Testis (tissue), 3 donors: ENCODE results near the gene CBLB. TPM values are rescaled to one million over a fixed set of nuclear protein-coding genes. Genes with fewer than 3 reads are reported as not detected.

Source experiments
- DNase-seq: peaks from one replicate; pipeline ENCODE4 v3.0.0-alpha.2; 2019
- H3K27ac ChIP-seq, 2 donors: fragments of 200-600 bp; sonication (generic); one replicate each; pipeline ENCODE4 v1.5.1; 2019
- H3K27me3 ChIP-seq: fragments of 200-600 bp; sonication (generic); one replicate; pipeline ENCODE4 v1.5.1; 2019
- H3K36me3 ChIP-seq: fragments of 200-600 bp; sonication (generic); one replicate; pipeline ENCODE4 v1.5.1; 2017; ENCODE audit warnings: low read depth; ENCODE audit errors: missing control alignments
- H3K4me1 ChIP-seq: fragments of 200-600 bp; sonication (generic); one replicate; pipeline ENCODE4 v1.5.1; 2019
- H3K4me3 ChIP-seq, 2 donors: fragments of 200-600 bp; sonication (generic); one replicate each; pipeline ENCODE4 v1.5.1; 2017 to 2019
- H3K9me3 ChIP-seq: fragments of 200-600 bp; sonication (generic); one replicate; pipeline ENCODE4 v1.5.1; 2017
- CTCF ChIP-seq, 3 experiments: fragments of 450-650 bp in 2 of 3; fragments of 200-600 bp in 1 of 3; sonication (generic) in 1 of 3; IDR thresholded peaks; one replicate each; pipeline ENCODE4 v1.5.1; 2016 to 2019; ENCODE audit warnings: antibody characterized with exemption in 3 of 3, mild to moderate bottlenecking in 2 of 3, moderate library complexity in 1 of 3
- POLR2A ChIP-seq: fragments of 450-650 bp; IDR thresholded peaks from one replicate; pipeline ENCODE4 v1.6.1; 2017; ENCODE audit warnings: antibody characterized with exemption, mild to moderate bottlenecking, moderate library complexity
- WGBS, 2 donors: methylation state at CpG; one replicate each; pipeline ENCODE4 v1.1.5; 2018; 5-methylcytosine and 5-hydroxymethylcytosine counted together
- intact Hi-C: fragments of 100-400 bp; cut with DNase I; formaldehyde crosslinking; loops from one replicate; pipeline ENCODE4 v1.15.1; 2023; ENCODE audit warnings: low total_unique reads
- polyA plus RNA-seq: library from polyadenylated mRNA; stranded (reverse); fragments of 350-450 nt; fragmentation: Illumina TruSeq; extraction: RNeasy Lipid Tissue Mini Kit (QIAGEN cat#74804); gene quantifications from one replicate; pipeline ENCODE4 v1.2.3, GENCODE V29; 2014; ENCODE audit warnings: low read depth, low replicate concordance; ENCODE audit not compliant: insufficient read depth
- total RNA-seq, 2 donors: library from RNA; depleted of rRNA; stranded (reverse); fragments of >200 nt; gene quantifications; one replicate each; pipeline ENCODE4 v1.2.3, GENCODE V29; 2016

CBLB gene
- total and polyA plus RNA-seq, 3 donors from 2014 or later: 33.0 to 73.6 (median 65.9) TPM

- no peak overlapping the region for H3K4me3 ChIP-seq
- WGBS, 2 donors: 94 to 97% methylated on average over 2 of the region's 2 CpGs
- intact Hi-C loops: no loop called here
- no peaks in the 10 kb centered on the region for H3K4me1 ChIP-seq
- TF ChIP-seq CTCF (IDR thresholded peaks at IDR 0.05): no peak
- no peak for TF ChIP-seq POLR2A
- DNase-seq: no peak
- no peaks in the 10 kb centered on the region for H3K36me3 ChIP-seq
- H3K9me3 ChIP-seq: no peaks in the 10 kb centered on the region
- H3K27ac ChIP-seq: no peak overlapping the region
- H3K27me3 ChIP-seq: no peaks in the 10 kb centered on the region
Observed at GRCh38 chr3:105620236-105620635, 248.6 kb downstream of the CBLB start.

- TF ChIP-seq POLR2A (no peak), CTCF (IDR thresholded peaks at IDR 0.05) (no peak)
- H3K4me3 ChIP-seq: no peak overlapping the region
- WGBS, 2 donors: 92 to 96% methylated on average over 2 of the region's 2 CpGs
- intact Hi-C loops: no loop called here
- no peaks in the 10 kb centered on the region for H3K27me3 ChIP-seq
- H3K36me3 ChIP-seq: no peaks in the 10 kb centered on the region
- DNase-seq: no peak
- no peaks in the 10 kb centered on the region for H3K9me3 ChIP-seq
- H3K4me1 ChIP-seq: no peaks in the 10 kb centered on the region
- no peak overlapping the region for H3K27ac ChIP-seq
Observed at GRCh38 chr3:105619651-105620050, 249.2 kb downstream of the CBLB start.

DNA sequence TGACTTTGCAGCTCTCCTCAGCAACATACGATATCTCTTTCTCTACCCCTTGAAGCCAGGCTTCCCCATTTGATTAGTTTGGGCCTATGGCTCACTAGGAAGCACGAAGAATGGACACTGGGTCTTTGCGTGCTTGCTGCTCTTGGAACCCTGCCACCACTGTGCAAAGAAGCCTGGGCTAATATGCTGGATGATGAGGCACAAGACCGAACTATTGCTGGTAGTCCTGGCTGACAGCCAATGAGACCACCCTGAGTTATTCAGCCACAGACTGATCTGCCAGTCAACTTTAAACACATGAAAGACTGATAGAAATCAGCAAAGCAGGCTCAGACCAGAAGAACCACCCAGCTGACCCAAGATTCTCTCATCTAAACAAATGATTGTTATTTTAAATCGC lies 250.3 kb downstream of the CBLB start:
- H3K4me3 ChIP-seq: no peak overlapping the region

GRCh38 chr3:105616374-105617121 lies 252.3 kb downstream of the CBLB start:
- Histone ChIP-seq H3K4me1 (no peaks in the 10 kb centered on the region), H3K4me3 (no peak overlapping the region), H3K36me3 (no peaks in the 10 kb centered on the region), H3K9me3 (no peaks in the 10 kb centered on the region), H3K27me3 (no peaks in the 10 kb centered on the region), H3K27ac (no peak overlapping the region)
- TF ChIP-seq CTCF (IDR thresholded peaks at IDR 0.05): no peak
- WGBS, 2 donors: 54 to 61% methylated on average over 5 of the region's 5 CpGs
- intact Hi-C loops: no loop called here
- no peak for DNase-seq

More for the DNA sequence above, 250.3 kb downstream of the CBLB start:
- no peaks in the 10 kb centered on the region for H3K27me3 ChIP-seq
- H3K36me3 ChIP-seq: no peaks in the 10 kb centered on the region
- WGBS, 2 donors: 76 to 83% methylated on average over 5 of the region's 5 CpGs
- H3K9me3 ChIP-seq: no peaks in the 10 kb centered on the region
- DNase-seq: no peak
- TF ChIP-seq POLR2A: no peak
- no peak for TF ChIP-seq CTCF (IDR thresholded peaks at IDR 0.05)
- no peak overlapping the region for H3K27ac ChIP-seq
- H3K4me1 ChIP-seq: no peaks in the 10 kb centered on the region
- intact Hi-C loops: no loop called here

DNA sequence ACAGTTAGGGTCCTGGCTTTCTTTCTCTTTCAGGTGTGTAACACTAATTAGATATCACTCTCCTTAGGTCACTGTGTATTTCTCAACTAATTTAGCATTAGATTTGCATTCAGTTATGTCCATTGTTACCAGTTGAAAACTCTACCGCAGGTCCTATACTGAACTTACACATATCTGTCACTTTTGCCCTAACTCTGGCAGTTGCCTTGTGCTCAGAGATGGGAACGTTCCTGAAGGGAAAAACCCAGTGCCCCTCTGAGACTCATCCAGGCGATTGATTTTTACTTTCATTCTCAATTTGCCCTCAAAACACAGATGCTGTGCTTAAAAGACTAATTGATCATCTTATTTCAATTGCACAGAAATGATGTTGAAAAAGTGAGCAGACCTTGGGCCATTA lies 253.0 kb downstream of the CBLB start:
- no peaks in the 10 kb centered on the region for H3K36me3 ChIP-seq
- no peak for DNase-seq
- no peaks in the 10 kb centered on the region for H3K9me3 ChIP-seq
- TF ChIP-seq CTCF (IDR thresholded peaks at IDR 0.05) (no peak), POLR2A (no peak)
- no peaks in the 10 kb centered on the region for H3K27me3 ChIP-seq
- no peak overlapping the region for H3K4me3 ChIP-seq
- intact Hi-C loops: no loop called here
- H3K4me1 ChIP-seq: no peaks in the 10 kb centered on the region
- 91 to 92% methylated on average over 3 of the region's 3 CpGs for WGBS, 2 donors
- no peak overlapping the region for H3K27ac ChIP-seq
